GM21447 (cell line): ENCODE measurements around the gene PDRG1.
A peak's percentile ranks its signal among the peaks of the same experiment; 100 is the strongest.
"Not testable (repeated sequence)": the region's sequence is repeated elsewhere in the genome, so short reads cannot be mapped to it uniquely, and the experiment has no call there.

Experiments used
- ATAC-seq: cut with Tn5 transposase; IDR thresholded peaks from one replicate; pipeline ENCODE4 v1.9.1; 2021; ENCODE audit not compliant: unreplicated experiment

The PDRG1 gene

DNA sequence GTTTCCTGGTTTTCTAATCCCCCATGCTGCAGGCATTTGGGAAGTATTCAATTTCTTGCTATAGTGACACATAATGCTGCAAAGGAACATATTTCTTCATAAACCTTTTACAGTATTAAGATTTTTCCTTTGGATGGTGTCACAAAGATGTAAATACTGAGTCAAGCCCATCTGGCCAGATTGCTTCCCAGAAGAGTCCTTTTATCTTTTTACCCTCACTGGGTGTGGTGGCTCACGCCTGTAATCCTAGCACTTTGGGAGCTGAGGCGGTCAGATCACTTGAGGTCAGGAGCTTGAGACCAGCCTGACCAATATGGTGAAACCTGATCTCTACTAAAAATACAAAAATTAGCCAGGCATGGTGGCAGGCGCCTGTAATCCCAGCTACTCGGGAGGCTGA is 22.2 kb downstream of the PDRG1 start:
- ATAC-seq, result not testable (repeated sequence)

DNA sequence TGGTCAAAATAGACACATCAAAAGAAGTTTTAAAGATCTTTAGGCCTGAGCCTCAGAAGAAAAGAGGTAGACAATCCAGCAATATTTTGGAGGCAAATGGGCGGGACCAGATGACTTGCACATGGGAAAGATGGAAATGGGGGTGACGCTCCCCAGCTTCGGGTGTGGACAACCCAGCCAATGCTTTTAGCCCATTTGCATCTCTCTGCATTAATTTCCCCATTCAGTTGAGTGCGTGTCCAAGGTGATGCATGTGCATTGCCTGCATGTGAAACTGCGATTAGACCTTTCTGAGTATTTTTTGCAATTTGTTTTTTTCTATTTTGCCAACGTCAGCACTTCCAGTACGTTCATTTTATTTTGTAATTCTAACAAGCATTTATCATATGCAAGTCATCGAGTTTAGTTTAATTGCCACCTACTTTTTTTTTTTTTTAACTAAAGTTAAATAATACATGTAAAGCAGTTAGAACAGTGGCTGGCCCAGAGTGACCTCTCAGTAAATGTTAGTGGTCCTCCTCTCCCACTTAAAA is 24.2 kb downstream of the PDRG1 start:
- ATAC-seq, result no peak

DNA sequence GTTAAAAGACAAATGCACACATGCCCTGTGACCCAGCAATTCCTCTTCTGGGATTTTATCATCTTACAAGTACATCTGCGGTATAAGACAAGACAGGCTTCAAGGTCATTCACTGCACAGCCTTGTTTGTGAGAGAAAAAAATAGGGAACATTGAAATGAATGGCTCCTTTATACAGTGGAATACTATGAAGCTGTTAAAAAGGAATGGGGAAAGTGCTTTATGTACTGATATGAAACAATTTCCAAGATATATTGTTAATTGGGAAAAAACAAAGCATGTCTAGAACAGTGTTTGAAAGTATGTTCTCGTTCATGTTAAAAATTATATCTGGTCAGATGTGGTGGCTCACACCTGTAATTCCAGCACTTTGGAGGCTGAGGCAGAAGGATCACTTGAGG is 25.4 kb downstream of the PDRG1 start:
- no peak for ATAC-seq

DNA sequence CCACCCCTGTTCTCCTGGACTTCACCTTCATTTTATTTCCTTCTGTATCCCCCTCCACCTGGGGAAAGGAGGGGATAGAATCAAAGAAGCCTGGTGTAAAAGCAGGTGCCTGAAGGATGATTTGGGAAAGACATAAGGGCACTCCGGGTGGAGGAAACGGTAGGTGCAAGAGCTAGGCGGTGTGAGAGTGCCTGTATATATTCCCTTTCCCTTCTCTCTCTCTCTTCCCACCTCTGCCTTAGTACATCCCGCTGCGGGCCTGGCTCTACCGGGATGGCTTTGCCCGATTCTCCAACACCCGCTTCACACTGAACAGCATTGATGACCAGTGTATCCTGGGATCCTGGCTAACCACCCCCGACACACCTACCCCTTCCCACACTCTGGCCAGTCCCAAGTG is 26.2 kb downstream of the PDRG1 start:
- ATAC-seq, result no peak

DNA sequence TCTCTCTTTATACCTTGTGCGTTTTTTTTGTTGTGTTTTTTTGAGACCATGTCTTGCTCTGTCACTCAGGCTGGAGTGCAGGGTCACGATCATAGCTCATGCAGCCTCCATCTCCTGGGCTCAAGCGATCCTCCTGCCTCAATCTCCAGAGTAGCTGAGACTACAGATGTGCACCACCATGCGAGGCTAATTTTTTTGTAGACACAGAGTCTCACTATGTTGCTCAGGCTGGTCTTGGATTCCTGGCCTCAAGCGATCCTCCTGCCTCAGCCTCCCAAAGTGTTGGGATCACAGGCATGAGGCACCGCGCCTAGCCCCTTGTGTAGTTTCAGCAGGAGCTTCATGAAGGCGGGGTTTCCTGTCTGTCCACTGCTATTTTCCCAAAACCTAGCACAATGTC is 27.3 kb downstream of the PDRG1 start:
- no peak for ATAC-seq

DNA sequence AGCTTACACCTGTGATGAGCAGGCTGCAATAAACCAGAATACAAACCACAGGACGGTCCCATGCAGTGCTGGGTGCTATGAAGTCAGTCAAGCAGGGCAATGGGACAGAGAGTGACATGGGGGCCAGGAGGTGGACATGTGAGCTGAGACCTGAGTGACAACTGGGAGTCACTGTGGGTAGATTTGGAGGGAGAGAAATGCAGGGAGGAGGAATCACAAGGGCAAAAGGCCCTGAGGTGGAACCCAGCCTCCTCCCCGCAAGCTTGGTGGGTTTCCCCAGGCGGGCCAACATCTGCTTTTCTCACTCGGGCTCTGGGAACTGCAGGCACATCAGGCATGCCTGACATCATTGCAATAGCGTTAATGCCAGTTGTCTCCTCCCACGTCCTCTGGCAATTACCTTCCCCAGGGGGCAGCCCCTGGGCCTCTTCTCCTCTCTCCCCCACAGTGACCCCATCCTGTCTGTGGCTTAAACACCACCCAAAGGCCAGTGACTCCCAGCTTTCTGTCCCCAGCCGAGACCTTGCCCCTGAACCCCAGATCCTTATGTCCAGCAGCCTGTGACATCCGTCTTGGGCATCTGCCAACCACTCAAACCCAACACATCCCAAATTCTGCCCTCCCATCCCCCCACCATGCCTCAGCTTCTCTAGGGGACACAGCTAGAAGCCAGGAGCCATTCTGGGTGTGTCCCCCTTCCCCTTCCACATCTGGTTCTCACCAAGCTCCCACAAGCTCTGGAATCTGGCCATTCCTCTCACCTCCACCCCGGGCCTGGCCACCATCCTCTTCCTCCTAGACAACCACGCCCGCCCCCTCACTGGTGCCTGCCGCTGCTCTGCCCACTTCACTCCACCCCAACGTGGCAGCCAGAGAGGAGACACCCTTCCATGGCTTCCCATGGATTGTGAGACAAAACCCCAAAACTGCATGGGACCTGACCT is 28.2 kb downstream of the PDRG1 start:
- ATAC-seq, result peak; percentile 61

DNA sequence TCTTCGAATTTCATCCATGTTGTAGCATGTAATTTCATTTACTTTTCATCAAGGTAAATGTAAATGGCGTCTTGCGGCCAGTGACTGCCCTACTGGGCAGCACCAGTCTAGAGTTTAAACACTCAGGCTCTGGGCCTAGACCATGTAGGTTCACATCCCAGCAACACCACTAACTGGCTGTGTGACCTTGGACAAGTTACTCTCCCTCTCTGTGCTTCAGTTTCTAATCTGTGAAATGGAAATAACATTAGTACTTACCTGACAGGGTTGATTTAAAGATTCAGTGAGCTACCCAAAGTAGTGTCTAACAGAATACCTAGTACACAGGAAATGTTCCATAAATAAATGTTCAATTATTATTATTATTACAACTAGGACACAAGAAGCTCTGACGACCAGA is 29.3 kb downstream of the PDRG1 start:
- no peak for ATAC-seq

DNA sequence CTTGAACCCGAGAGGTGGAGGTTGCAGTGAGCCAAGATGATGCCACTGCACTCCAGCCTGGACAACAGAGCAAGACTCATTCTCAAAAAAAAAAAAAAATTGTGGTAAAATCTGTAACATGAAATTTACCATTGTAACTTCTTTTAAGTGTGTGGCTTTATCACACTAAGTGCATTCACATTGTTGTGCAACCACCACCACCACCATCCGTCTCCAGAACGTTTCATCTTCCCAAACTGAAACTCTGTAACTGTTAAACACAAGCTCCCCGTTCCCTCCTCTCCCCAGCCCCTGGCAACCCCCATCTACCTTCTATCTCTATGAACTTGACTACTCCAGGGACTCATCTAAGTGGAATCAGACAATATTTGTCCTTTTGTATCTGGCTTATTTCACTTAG is 29.7 kb downstream of the PDRG1 start:
- no peak for ATAC-seq

DNA sequence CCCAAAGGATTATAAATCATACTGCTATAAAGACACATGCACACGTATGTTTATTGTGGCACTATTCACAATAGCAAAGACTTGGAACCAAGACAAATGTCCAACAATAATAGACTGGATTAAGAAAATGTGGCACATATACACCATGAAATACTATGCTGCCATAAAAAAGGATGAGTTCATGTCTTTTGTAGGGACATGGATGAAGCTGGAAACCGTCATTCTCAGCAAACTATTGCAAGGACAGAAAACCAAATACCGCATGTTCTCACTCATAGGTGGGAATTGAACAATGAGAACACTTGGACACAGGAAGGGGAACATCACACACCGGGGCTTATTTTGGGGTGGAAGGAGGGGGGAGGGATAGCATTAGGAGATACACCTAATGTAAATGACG is 30.4 kb downstream of the PDRG1 start:
- not testable (repeated sequence) for ATAC-seq

DNA sequence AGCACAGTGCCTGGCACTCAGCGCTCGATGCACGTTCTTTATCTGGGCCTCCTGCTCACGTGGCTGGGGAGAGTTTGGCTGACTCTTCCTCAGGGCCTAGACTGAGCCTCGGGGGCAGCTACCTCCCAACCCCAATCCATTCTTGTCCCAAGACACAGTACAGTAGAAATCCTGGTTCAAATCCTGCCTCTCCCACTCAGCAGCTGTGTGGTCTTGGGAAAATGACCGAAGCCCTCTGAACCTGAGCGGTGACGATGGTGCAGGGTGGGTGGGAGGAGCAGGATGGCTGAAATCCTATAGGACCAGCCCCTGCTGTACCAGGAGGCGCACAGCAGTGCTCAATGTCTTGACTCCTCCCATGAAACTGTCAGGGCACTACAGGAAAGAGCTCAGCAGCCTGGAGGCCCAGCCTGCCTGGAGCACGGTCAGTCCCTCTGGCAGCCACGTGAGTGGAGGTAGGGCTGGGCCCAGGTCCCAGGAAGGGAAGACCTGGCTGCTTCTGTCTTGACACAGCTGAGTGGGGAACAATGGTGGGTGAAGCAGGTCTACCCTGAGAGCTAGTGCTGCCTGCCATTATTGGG is 31.5 kb downstream of the PDRG1 start:
- no peak for ATAC-seq

DNA sequence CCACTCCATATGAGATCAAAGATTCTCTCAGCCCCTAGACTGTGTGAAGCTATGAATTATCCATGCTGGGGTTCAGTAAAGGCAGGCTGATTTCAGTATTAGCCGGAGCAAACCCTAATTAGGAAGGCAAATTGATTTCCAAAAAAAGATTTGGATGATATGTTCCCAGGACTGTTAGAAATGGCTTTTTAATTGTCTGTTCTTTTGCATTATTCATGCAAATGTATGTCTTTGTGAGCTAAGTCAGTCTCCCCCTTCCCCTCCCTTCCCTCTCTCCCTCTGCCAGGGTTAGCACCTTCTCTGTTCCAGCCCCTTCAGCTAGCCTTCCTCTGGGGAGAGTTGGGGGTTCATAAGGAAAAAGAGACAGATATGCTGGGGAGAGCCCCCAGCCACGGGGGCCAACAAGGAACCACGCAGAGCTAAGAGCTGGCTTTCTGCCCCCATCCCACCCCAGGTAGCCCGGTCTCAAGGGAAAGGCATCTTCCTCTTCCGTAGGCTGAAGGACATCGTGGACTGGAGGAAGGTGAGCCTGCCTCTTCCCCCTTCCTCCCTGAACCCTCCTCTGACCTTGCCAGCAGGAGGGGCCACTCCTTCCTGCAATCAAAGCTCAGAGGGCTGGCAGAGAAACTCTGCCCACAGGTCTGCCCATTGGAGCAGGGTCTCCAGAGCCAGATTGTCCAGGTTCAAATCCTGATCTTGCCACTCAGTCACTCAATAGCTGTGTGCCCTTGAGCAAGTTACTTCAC is 32.3 kb downstream of the PDRG1 start:
- no peak for ATAC-seq

DNA sequence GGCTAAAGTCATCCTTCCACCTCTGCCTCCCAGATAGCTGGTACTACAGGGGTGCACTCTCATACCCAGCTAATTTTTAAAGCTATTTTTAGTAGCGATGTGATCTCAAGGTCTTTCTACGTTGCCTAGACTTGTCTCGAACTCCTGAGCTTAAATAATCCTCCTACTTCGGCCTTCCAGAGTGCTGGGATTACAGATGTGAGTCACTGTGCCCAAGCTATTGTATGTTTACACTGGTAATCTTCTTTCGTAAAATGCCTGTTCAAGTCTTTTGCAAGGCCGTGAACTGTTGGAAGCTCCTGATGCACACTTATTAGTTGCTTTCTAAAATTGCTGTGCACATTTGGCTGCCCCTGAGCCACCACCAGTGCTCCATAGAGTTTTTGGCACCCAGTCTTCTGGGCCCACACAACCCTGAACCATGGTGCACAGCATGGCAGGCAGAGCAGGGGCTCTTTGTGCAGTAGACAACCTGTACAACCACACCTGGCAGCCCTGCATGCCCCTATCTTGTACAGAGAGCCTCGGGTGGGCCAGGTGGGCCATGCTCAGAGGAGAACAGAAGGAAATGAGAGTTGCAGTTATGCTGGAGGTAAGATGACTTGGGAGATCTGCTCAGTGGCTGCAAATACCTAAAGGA is 33.3 kb downstream of the PDRG1 start:
- no peak for ATAC-seq

DNA sequence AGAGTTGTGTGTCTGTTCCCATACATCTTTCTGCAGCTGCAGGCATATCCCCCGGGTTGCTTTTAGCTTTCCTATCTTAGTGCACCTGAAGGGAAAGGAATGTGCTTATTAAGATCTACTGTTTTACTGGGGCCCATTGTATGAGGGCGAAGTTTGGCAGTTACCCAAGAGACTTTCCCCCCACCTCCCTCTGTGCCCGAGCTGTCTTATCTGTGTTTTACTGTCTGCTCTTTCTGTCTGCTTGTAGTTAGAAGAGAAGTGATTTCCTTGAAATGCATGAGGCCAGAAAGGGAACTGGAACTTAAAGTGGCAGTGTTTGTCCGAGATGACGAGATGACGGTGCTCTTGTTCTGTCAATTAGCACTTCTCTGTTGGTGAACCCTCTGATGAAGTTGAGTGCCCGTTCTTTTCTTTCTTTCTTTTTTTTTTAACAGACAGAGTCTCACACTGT is 33.9 kb downstream of the PDRG1 start:
- ATAC-seq, result not testable (repeated sequence)

DNA sequence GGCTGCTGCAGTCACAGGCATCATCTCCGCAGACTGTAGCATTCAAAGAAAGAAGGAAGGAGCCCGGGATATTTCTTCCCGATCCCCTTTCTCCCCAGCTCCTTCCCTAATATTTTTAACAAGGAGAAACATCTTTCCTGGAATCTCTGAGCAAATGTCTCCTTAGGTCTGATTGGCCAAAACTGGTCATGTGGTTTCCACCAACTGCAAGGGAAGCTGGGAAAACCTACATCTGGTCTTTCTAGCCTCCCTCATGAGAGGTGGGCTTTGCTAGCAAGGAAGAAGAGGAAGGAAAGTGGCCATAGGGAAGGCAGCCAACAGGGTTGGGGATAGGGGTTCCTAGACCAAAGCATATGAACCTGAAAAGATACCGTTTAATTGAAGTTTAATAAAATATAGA is 35.1 kb downstream of the PDRG1 start:
- no peak for ATAC-seq

DNA sequence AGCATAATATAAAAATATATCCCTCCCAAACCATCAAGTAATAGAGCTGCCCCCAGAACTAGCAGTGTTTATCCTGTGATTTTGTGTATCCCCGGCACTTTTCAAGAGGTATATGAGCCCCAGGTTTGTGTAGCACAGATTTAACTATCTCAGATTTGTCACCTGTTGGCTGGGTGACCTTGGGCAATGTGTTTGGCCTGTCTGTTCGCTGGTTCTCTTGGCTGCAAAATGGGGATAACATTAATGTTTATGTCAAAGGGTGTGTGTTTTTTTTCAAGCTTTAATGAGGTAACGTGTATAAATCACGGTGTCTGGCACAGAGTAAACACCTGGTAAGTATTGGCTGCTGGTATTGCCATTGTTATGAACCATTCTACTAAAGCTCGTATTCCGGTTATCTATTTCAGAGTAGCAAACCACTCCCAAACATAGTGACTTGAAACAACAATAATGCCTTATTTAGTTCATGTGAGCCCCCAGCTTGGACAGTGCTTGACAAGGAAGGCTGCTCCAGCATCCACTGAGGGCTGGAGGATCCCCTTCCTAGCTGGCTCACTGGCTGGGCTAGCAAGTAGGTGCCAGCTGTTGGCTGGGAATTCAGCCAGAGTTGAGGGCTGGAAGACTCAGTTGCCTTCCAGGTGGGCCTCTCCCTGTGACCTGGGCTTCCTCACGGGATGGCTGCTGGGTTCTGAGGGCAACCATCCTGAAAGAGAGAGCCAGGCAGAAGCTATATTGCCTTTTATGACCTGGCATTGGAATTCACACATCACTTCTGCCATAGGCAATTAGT is 36.2 kb downstream of the PDRG1 start:
- no peak for ATAC-seq

DNA sequence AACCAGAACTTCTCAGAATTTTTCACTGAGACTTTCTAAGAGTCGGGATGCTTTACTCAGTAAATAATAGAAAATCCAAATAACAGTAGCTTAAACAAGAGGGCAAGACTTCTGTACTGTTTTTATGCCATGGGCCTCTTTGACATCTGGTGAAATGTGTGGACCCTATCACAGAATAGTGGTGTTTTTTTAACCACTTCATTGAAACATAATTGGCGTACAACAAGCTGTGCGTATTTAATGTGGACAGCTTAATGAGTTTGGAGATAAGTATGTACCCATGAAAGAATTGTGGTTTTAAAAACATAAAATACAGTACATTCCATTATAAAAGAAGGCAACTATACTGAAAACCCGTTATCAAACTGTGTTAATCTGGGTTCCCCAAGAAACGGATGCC is 37.7 kb downstream of the PDRG1 start:
- ATAC-seq, result no peak

DNA sequence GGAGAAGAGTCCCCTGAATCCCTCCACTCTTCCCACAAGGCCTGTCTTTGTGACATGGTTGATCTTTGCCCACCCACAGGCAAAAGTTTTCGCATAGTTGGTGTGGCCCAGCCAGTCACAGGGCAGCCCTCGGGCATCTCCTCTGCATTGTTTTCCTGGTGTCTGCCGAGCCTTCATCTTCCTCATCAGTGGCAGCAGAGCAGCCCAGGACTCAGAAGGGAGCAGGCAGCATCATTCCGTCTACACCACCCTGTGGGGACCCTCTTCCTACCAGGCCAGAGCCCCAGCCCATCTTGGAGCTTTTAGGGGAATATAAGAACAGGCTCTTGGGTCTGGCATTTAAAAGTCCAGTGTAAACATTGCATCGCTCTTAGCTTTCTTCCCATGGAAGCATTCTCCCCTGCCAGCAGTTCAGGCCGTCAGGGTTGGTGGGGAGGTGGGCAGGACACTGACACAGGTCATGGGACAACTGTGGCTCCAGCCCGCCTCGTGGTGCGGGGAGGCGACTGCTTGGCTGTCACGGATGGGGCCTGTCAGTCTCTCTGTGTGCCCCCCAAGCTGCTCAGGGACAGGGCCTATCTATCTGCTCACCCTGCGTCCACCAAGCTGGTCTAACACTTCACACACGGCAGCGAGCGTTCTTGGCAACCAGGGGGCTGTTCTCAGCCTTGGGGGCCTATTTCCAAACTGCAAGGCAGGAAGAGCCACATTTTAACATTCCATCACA is 38.3 kb downstream of the PDRG1 start:
- no peak for ATAC-seq

DNA sequence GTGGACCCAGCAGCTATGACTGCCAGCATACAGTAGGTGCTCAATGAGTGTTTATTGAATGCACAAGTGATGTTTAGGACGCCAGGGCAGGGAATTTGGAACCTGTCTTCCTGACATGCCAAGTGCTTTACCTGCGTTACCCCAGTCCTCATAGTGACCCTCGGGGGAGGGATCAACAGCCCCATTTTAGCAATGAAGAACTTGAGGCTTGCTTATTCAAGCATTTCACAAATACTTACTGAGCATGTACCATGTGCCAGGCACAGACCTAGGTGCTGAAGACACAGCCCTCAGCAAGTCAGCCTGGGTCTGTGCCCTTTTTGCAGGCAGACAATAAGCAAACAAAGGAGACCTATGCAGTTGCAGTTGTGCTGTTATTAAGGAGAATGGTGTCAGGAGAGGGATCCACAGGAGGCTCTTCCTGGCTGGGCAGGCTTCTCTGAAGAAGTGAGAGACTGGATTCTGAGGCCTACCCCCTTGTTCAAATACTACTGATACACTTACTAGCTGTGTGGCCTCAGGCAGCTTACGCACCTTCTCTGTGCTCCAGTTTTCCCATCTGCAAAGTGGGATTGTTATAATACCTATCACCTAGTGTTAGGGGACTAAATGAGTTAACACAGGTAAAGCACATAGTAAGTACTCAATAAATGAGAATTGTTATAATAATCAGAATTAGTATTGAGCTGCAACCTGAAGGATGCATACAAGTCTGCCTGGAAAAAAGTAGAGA is 41.6 kb downstream of the PDRG1 start:
- ATAC-seq, result no peak
